ENCODE data around the gene TPP1.

Gene TPP1

GRCh38 chr11:6619004-6619745 lies at the start of gene TPP1:
Gene TPP1 (minus strand): TSS chr11:6619422. CDS start chr11:6619400, 22 bp downstream.
- peak; percentile 85 for DNase-seq

GRCh38 chr11:6667733-6668374 lies 48.6 kb upstream of the TPP1 start:
- no peak for DNase-seq

GRCh38 chr11:6666302-6667183 lies 47.3 kb upstream of the TPP1 start:
- no peak for DNase-seq

GRCh38 chr11:6664551-6664950 lies 45.3 kb upstream of the TPP1 start:
- no peak for DNase-seq

GRCh38 chr11:6663794-6664469 lies 44.7 kb upstream of the TPP1 start:
- no peak for DNase-seq

GRCh38 chr11:6660712-6661111 lies 41.5 kb upstream of the TPP1 start:
- DNase-seq, result no peak

GRCh38 chr11:6658647-6659046 lies 39.4 kb upstream of the TPP1 start:
- no peak for DNase-seq

GRCh38 chr11:6657346-6657745 lies 38.1 kb upstream of the TPP1 start:
- no peak for DNase-seq

GRCh38 chr11:6656936-6657335 lies 37.7 kb upstream of the TPP1 start:
- DNase-seq, result no peak

GRCh38 chr11:6656584-6656915 lies 37.3 kb upstream of the TPP1 start:
- DNase-seq, result no peak

GRCh38 chr11:6655790-6656583 lies 36.8 kb upstream of the TPP1 start, which contains the start of gene DCHS1:
Gene DCHS1 (minus strand): TSS chr11:6655809. CDS start chr11:6641613, 14,196 bp downstream.
- DNase-seq, result no peak

- DNase-seq, result no peak
Observed at GRCh38 chr11:6655020-6655789, 36.0 kb upstream of the TPP1 start.

- no peak for DNase-seq
Observed at GRCh38 chr11:6654281-6655019, 35.2 kb upstream of the TPP1 start.

GRCh38 chr11:6653656-6654055 lies 34.4 kb upstream of the TPP1 start:
- DNase-seq, result no peak

GRCh38 chr11:6653097-6653496 lies 33.9 kb upstream of the TPP1 start:
- no peak for DNase-seq

GRCh38 chr11:6652182-6652581 lies 33.0 kb upstream of the TPP1 start:
- DNase-seq, result no peak

GRCh38 chr11:6650980-6651379 lies 31.8 kb upstream of the TPP1 start:
- DNase-seq, result no peak

- DNase-seq, result no peak
Observed at GRCh38 chr11:6650104-6650503, 30.9 kb upstream of the TPP1 start.

GRCh38 chr11:6648501-6648900 lies 29.3 kb upstream of the TPP1 start:
- no peak for DNase-seq

GRCh38 chr11:6647836-6648235 lies 28.6 kb upstream of the TPP1 start:
- DNase-seq, result no peak

All from NCI-H187 treated with DMSO at 0.1 percent for 48 hours (cell line).